Measurements from ENCODE around the gene ZNF608.

- no peak for TF ChIP-seq CTCF (IDR thresholded peaks at IDR 0.05; ENCODE audit: extremely low read depth in 1 of 2, insufficient read depth in 1 of 2, low read depth in 1 of 2, low read length in 2 of 2)
- no peak for TF ChIP-seq MAX (IDR thresholded peaks at IDR 0.05; ENCODE audit: insufficient read depth, insufficient read length)
- no peak for TF ChIP-seq POLR2AphosphoS5 (IDR thresholded peaks at IDR 0.05; ENCODE audit: insufficient read depth, low read depth, low read length)
- no peak for TF ChIP-seq GATA2 (IDR thresholded peaks at IDR 0.05; ENCODE audit: insufficient read depth, insufficient read length, low read depth, low read length)
These were observed 46.1 kb downstream of the ZNF608 start for GRCh38 chr5:124700333-124700732.
